Measurements from ENCODE around the gene TMEM87A.
"Not testable (repeated sequence)": the region's sequence is repeated elsewhere in the genome, so short reads cannot be mapped to it uniquely, and the experiment has no call there.

The TMEM87A gene

GRCh38 chr15:42240823-42241222, 32.4 kb downstream of the TMEM87A start:
- no peak overlapping the region for H3K4me3 ChIP-seq (ENCODE audit: low read length)
- H3K4me1 ChIP-seq (ENCODE audit: insufficient read depth, low read length) = no peaks in the 10 kb centered on the region
- no peak overlapping the region for H2AFZ ChIP-seq (ENCODE audit: low read depth, low read length)
- peaks cover 58% of the 10 kb centered on the region for H3K36me3 ChIP-seq (ENCODE audit: insufficient read depth, low read length)
- no peaks in the 10 kb centered on the region for H3K9me3 ChIP-seq (ENCODE audit: low read length)
- no peaks in the 10 kb centered on the region for H3K27me3 ChIP-seq (ENCODE audit: insufficient read depth, low read length)

GRCh38 chr15:42239528-42240182, 33.6 kb downstream of the TMEM87A start:
- Histone ChIP-seq H2AFZ (ENCODE audit: low read depth, low read length) (no peak overlapping the region), H3K4me3 (ENCODE audit: low read length) (no peak overlapping the region), H3K4me1 (ENCODE audit: insufficient read depth, low read length) (no peaks in the 10 kb centered on the region), H3K9me3 (ENCODE audit: low read length) (no peaks in the 10 kb centered on the region), H3K36me3 (ENCODE audit: insufficient read depth, low read length) (peaks cover 65% of the 10 kb centered on the region), H3K27me3 (ENCODE audit: insufficient read depth, low read length) (no peaks in the 10 kb centered on the region)

- H3K4me3 ChIP-seq (ENCODE audit: low read length) = no peak overlapping the region
- H3K36me3 ChIP-seq (ENCODE audit: insufficient read depth, low read length) = peaks cover 76% of the 10 kb centered on the region
- H3K27me3 ChIP-seq (ENCODE audit: insufficient read depth, low read length) = no peaks in the 10 kb centered on the region
- H3K9me3 ChIP-seq (ENCODE audit: low read length) = no peaks in the 10 kb centered on the region
- no peak overlapping the region for H2AFZ ChIP-seq (ENCODE audit: low read depth, low read length)
- no peaks in the 10 kb centered on the region for H3K4me1 ChIP-seq (ENCODE audit: insufficient read depth, low read length)
Measured at GRCh38 chr15:42233107-42233506, 40.1 kb downstream of the TMEM87A start.

GRCh38 chr15:42232606-42233005, 40.6 kb downstream of the TMEM87A start:
- H3K36me3 ChIP-seq (ENCODE audit: insufficient read depth, low read length) = peaks cover 76% of the 10 kb centered on the region
- no peak overlapping the region for H2AFZ ChIP-seq (ENCODE audit: low read depth, low read length)
- no peak overlapping the region for H3K4me3 ChIP-seq (ENCODE audit: low read length)
- H3K4me1 ChIP-seq (ENCODE audit: insufficient read depth, low read length) = no peaks in the 10 kb centered on the region
- no peaks in the 10 kb centered on the region for H3K9me3 ChIP-seq (ENCODE audit: low read length)
- H3K27me3 ChIP-seq (ENCODE audit: insufficient read depth, low read length) = no peaks in the 10 kb centered on the region

- H2AFZ ChIP-seq (ENCODE audit: low read depth, low read length) = no peak overlapping the region
- H3K36me3 ChIP-seq (ENCODE audit: insufficient read depth, low read length) = peaks cover 75% of the 10 kb centered on the region
Measured at GRCh38 chr15:42231088-42231487, 42.1 kb downstream of the TMEM87A start.

GRCh38 chr15:42228981-42229380, 44.3 kb downstream of the TMEM87A start:
- not testable (repeated sequence) for H2AFZ ChIP-seq (ENCODE audit: low read depth, low read length); H3K27me3 ChIP-seq (ENCODE audit: insufficient read depth, low read length)
- peaks cover 85% of the 10 kb centered on the region for H3K36me3 ChIP-seq (ENCODE audit: insufficient read depth, low read length)

More at GRCh38 chr15:42231088-42231487, 42.1 kb downstream of the TMEM87A start:
- Histone ChIP-seq H3K9me3 (ENCODE audit: low read length) (no peaks in the 10 kb centered on the region), H3K4me1 (ENCODE audit: insufficient read depth, low read length) (no peaks in the 10 kb centered on the region), H3K4me3 (ENCODE audit: low read length) (no peak overlapping the region), H3K27me3 (ENCODE audit: insufficient read depth, low read length) (no peaks in the 10 kb centered on the region)

GRCh38 chr15:42228036-42228435, 45.2 kb downstream of the TMEM87A start:
- H3K4me1 ChIP-seq (ENCODE audit: insufficient read depth, low read length) = no peaks in the 10 kb centered on the region
- H3K27me3 ChIP-seq (ENCODE audit: insufficient read depth, low read length) = no peaks in the 10 kb centered on the region
- H3K36me3 ChIP-seq (ENCODE audit: insufficient read depth, low read length) = peaks cover 85% of the 10 kb centered on the region
- H2AFZ ChIP-seq (ENCODE audit: low read depth, low read length) = no peak overlapping the region
- no peak overlapping the region for H3K4me3 ChIP-seq (ENCODE audit: low read length)
- H3K9me3 ChIP-seq (ENCODE audit: low read length) = no peaks in the 10 kb centered on the region

More at GRCh38 chr15:42228981-42229380, 44.3 kb downstream of the TMEM87A start:
- H3K4me3 ChIP-seq (ENCODE audit: low read length); H3K9me3 ChIP-seq (ENCODE audit: low read length); H3K4me1 ChIP-seq (ENCODE audit: insufficient read depth, low read length): not testable (repeated sequence)

GRCh38 chr15:42226648-42227047, 46.6 kb downstream of the TMEM87A start:
- H3K4me3 ChIP-seq (ENCODE audit: low read length) = no peak overlapping the region
- H3K27me3 ChIP-seq (ENCODE audit: insufficient read depth, low read length) = no peaks in the 10 kb centered on the region
- H3K36me3 ChIP-seq (ENCODE audit: insufficient read depth, low read length) = peaks cover 80% of the 10 kb centered on the region
- H3K4me1 ChIP-seq (ENCODE audit: insufficient read depth, low read length) = no peaks in the 10 kb centered on the region
- no peak overlapping the region for H2AFZ ChIP-seq (ENCODE audit: low read depth, low read length)
- H3K9me3 ChIP-seq (ENCODE audit: low read length) = no peaks in the 10 kb centered on the region

- no peaks in the 10 kb centered on the region for H3K4me1 ChIP-seq (ENCODE audit: insufficient read depth, low read length)
- no peaks in the 10 kb centered on the region for H3K27me3 ChIP-seq (ENCODE audit: insufficient read depth, low read length)
- no peaks in the 10 kb centered on the region for H3K9me3 ChIP-seq (ENCODE audit: low read length)
- H3K36me3 ChIP-seq (ENCODE audit: insufficient read depth, low read length) = peaks cover 72% of the 10 kb centered on the region
- H3K4me3 ChIP-seq (ENCODE audit: low read length) = no peak overlapping the region
- H2AFZ ChIP-seq (ENCODE audit: low read depth, low read length) = no peak overlapping the region
Measured at GRCh38 chr15:42220216-42220615, 53.0 kb downstream of the TMEM87A start.

- H2AFZ ChIP-seq (ENCODE audit: low read depth, low read length) = no peak overlapping the region
- H3K9me3 ChIP-seq (ENCODE audit: low read length) = no peaks in the 10 kb centered on the region
- H3K36me3 ChIP-seq (ENCODE audit: insufficient read depth, low read length) = peaks cover 68% of the 10 kb centered on the region
- H3K27me3 ChIP-seq (ENCODE audit: insufficient read depth, low read length) = no peaks in the 10 kb centered on the region
- no peak overlapping the region for H3K4me3 ChIP-seq (ENCODE audit: low read length)
- no peaks in the 10 kb centered on the region for H3K4me1 ChIP-seq (ENCODE audit: insufficient read depth, low read length)
Measured at GRCh38 chr15:42218953-42219592, 54.2 kb downstream of the TMEM87A start.

- peaks cover 66% of the 10 kb centered on the region for H3K36me3 ChIP-seq (ENCODE audit: insufficient read depth, low read length)
- H3K9me3 ChIP-seq (ENCODE audit: low read length) = no peaks in the 10 kb centered on the region
Measured at GRCh38 chr15:42217568-42217967, 55.7 kb downstream of the TMEM87A start.

GRCh38 chr15:42215913-42216829, 57.1 kb downstream of the TMEM87A start:
- Histone ChIP-seq H3K9me3 (ENCODE audit: low read length) (no peaks in the 10 kb centered on the region), H3K36me3 (ENCODE audit: insufficient read depth, low read length) (peaks cover 77% of the 10 kb centered on the region), H3K27me3 (ENCODE audit: insufficient read depth, low read length) (no peaks in the 10 kb centered on the region)

More at GRCh38 chr15:42217568-42217967, 55.7 kb downstream of the TMEM87A start:
- Histone ChIP-seq H3K4me1 (ENCODE audit: insufficient read depth, low read length) (no peaks in the 10 kb centered on the region), H3K27me3 (ENCODE audit: insufficient read depth, low read length) (no peaks in the 10 kb centered on the region), H2AFZ (ENCODE audit: low read depth, low read length) (no peak overlapping the region), H3K4me3 (ENCODE audit: low read length) (no peak overlapping the region)

GRCh38 chr15:42214600-42214999, 58.6 kb downstream of the TMEM87A start:
- no peak overlapping the region for H2AFZ ChIP-seq (ENCODE audit: low read depth, low read length)
- H3K36me3 ChIP-seq (ENCODE audit: insufficient read depth, low read length) = peaks cover 77% of the 10 kb centered on the region
- H3K9me3 ChIP-seq (ENCODE audit: low read length) = no peaks in the 10 kb centered on the region
- no peak overlapping the region for H3K4me3 ChIP-seq (ENCODE audit: low read length)
- no peaks in the 10 kb centered on the region for H3K27me3 ChIP-seq (ENCODE audit: insufficient read depth, low read length)
- no peaks in the 10 kb centered on the region for H3K4me1 ChIP-seq (ENCODE audit: insufficient read depth, low read length)

More at GRCh38 chr15:42215913-42216829, 57.1 kb downstream of the TMEM87A start:
- Histone ChIP-seq H2AFZ (ENCODE audit: low read depth, low read length) (no peak overlapping the region), H3K4me1 (ENCODE audit: insufficient read depth, low read length) (no peaks in the 10 kb centered on the region), H3K4me3 (ENCODE audit: low read length) (no peak overlapping the region)

Measured in neuron (in vitro differentiated cells).